ENCODE results near the gene CYB5R3.
"Not testable (repeated sequence)": the region's sequence is repeated elsewhere in the genome, so short reads cannot be mapped to it uniquely, and the experiment has no call there.

Gene CYB5R3

GRCh38 chr22:42582987-42583386, 66.2 kb downstream of the CYB5R3 start:
- H3K9me3 ChIP-seq = no peaks in the 10 kb centered on the region
- no peak overlapping the region for H3K4me3 ChIP-seq (ENCODE audit: low read depth in 1 of 2, low read length in 1 of 2)
- peaks cover 21 to 22% of the 10 kb centered on the region in 2 experiments for H3K4me1 ChIP-seq (ENCODE audit: control insufficient read depth in 1 of 2, insufficient read depth in 1 of 2, low read depth in 1 of 2, low read length in 1 of 2)
- no peaks in the 10 kb centered on the region for H3K27me3 ChIP-seq
- TF ChIP-seq CTCF (IDR thresholded peaks at IDR 0.05) = no peak
- no peak overlapping the region for H3K27ac ChIP-seq
- peaks cover 61% of the 10 kb centered on the region for H3K36me3 ChIP-seq

- TF ChIP-seq CTCF (IDR thresholded peaks at IDR 0.05) = no peak
- Histone ChIP-seq H3K36me3 (peaks cover 64% of the 10 kb centered on the region), H3K4me3 (ENCODE audit: low read depth in 1 of 2, low read length in 1 of 2) (peak overlapping the region; percentile 50 to 61), H3K27ac (no peak overlapping the region), H3K4me1 (ENCODE audit: control insufficient read depth in 1 of 2, insufficient read depth in 1 of 2, low read depth in 1 of 2, low read length in 1 of 2) (peaks cover 13 to 14% of the 10 kb centered on the region in 2 experiments), H3K9me3 (no peaks in the 10 kb centered on the region), H3K27me3 (no peaks in the 10 kb centered on the region)
Measured at GRCh38 chr22:42581762-42582716, 67.2 kb downstream of the CYB5R3 start.

- peaks cover 9 to 12% of the 10 kb centered on the region in 2 experiments for H3K4me1 ChIP-seq (ENCODE audit: control insufficient read depth in 1 of 2, insufficient read depth in 1 of 2, low read depth in 1 of 2, low read length in 1 of 2)
- not testable (repeated sequence) for H3K27me3 ChIP-seq, H3K27ac ChIP-seq, H3K9me3 ChIP-seq
- peaks cover 58% of the 10 kb centered on the region for H3K36me3 ChIP-seq
- peak overlapping the region; percentile 50 to 61 for H3K4me3 ChIP-seq (ENCODE audit: low read depth in 1 of 2, low read length in 1 of 2)
Measured at GRCh38 chr22:42581194-42581761, 67.9 kb downstream of the CYB5R3 start.

- H3K36me3 ChIP-seq = peaks cover 50% of the 10 kb centered on the region
Measured at GRCh38 chr22:42580040-42580439, 69.2 kb downstream of the CYB5R3 start.

GRCh38 chr22:42577623-42578240, 71.5 kb downstream of the CYB5R3 start:
- Histone ChIP-seq H3K36me3 (peaks cover 44% of the 10 kb centered on the region), H3K4me1 (ENCODE audit: control insufficient read depth in 1 of 2, insufficient read depth in 1 of 2, low read depth in 1 of 2, low read length in 1 of 2) (peaks cover 8 to 12% of the 10 kb centered on the region in 2 experiments), H3K4me3 (ENCODE audit: low read depth in 1 of 2, low read length in 1 of 2) (no peak overlapping the region), H3K27me3 (no peaks in the 10 kb centered on the region), H3K9me3 (no peaks in the 10 kb centered on the region), H3K27ac (no peak overlapping the region)
- no peak for TF ChIP-seq CTCF (IDR thresholded peaks at IDR 0.05)

More at GRCh38 chr22:42580040-42580439, 69.2 kb downstream of the CYB5R3 start:
- not testable (repeated sequence) for H3K9me3 ChIP-seq; H3K4me3 ChIP-seq (ENCODE audit: low read depth in 1 of 2, low read length in 1 of 2); H3K27me3 ChIP-seq; H3K27ac ChIP-seq
- peaks cover 8 to 12% of the 10 kb centered on the region in 2 experiments for H3K4me1 ChIP-seq (ENCODE audit: control insufficient read depth in 1 of 2, insufficient read depth in 1 of 2, low read depth in 1 of 2, low read length in 1 of 2)

GRCh38 chr22:42577141-42577540, 72.1 kb downstream of the CYB5R3 start:
- H3K27me3 ChIP-seq; H3K9me3 ChIP-seq; H3K4me3 ChIP-seq (ENCODE audit: low read depth in 1 of 2, low read length in 1 of 2); H3K4me1 ChIP-seq (ENCODE audit: control insufficient read depth in 1 of 2, insufficient read depth in 1 of 2, low read depth in 1 of 2, low read length in 1 of 2); H3K27ac ChIP-seq: not testable (repeated sequence)
- peaks cover 45% of the 10 kb centered on the region for H3K36me3 ChIP-seq

- H3K27me3 ChIP-seq; H3K27ac ChIP-seq; H3K4me1 ChIP-seq (ENCODE audit: control insufficient read depth in 1 of 2, insufficient read depth in 1 of 2, low read depth in 1 of 2, low read length in 1 of 2); H3K4me3 ChIP-seq (ENCODE audit: low read depth in 1 of 2, low read length in 1 of 2); H3K9me3 ChIP-seq: not testable (repeated sequence)
- H3K36me3 ChIP-seq = peaks cover 51% of the 10 kb centered on the region
Measured at GRCh38 chr22:42575996-42576574, 73.1 kb downstream of the CYB5R3 start.

- H3K36me3 ChIP-seq = peaks cover 60% of the 10 kb centered on the region
- not testable (repeated sequence) for H3K27ac ChIP-seq
Measured at GRCh38 chr22:42574468-42574867, 74.7 kb downstream of the CYB5R3 start.

GRCh38 chr22:42574046-42574445, 75.1 kb downstream of the CYB5R3 start:
- not testable (repeated sequence) for H3K4me3 ChIP-seq (ENCODE audit: low read depth in 1 of 2, low read length in 1 of 2); H3K4me1 ChIP-seq (ENCODE audit: control insufficient read depth in 1 of 2, insufficient read depth in 1 of 2, low read depth in 1 of 2, low read length in 1 of 2); H3K9me3 ChIP-seq; H3K27ac ChIP-seq; H3K27me3 ChIP-seq
- peaks cover 60% of the 10 kb centered on the region for H3K36me3 ChIP-seq

More at GRCh38 chr22:42574468-42574867, 74.7 kb downstream of the CYB5R3 start:
- not testable (repeated sequence) for H3K9me3 ChIP-seq; H3K27me3 ChIP-seq; H3K4me1 ChIP-seq (ENCODE audit: control insufficient read depth in 1 of 2, insufficient read depth in 1 of 2, low read depth in 1 of 2, low read length in 1 of 2); H3K4me3 ChIP-seq (ENCODE audit: low read depth in 1 of 2, low read length in 1 of 2)

- not testable (repeated sequence) for H3K9me3 ChIP-seq; H3K27me3 ChIP-seq; H3K27ac ChIP-seq; H3K4me3 ChIP-seq (ENCODE audit: low read depth in 1 of 2, low read length in 1 of 2); H3K4me1 ChIP-seq (ENCODE audit: control insufficient read depth in 1 of 2, insufficient read depth in 1 of 2, low read depth in 1 of 2, low read length in 1 of 2)
- H3K36me3 ChIP-seq = peaks cover 40% of the 10 kb centered on the region
Measured at GRCh38 chr22:42571068-42571467, 78.1 kb downstream of the CYB5R3 start.

Data from neutrophil (primary cell).